GM23338 (cell line): Measurements from ENCODE around the gene OFD1. TPM values are rescaled to one million over a fixed set of nuclear protein-coding genes. Genes with fewer than 3 reads are reported as not detected.

ENCODE experiments used
- ATAC-seq: fragments of 200-7000 bp; cut with Tn5 transposase; 3 replicates; pipeline ENCODE4 v1.9.1; 2020
- DNase-seq: peaks from one replicate; pipeline ENCODE4 v3.0.0-alpha.2; 2015; ENCODE audit warnings: low spot score
- H2AFZ ChIP-seq: fragments of 200-600 bp; sonication (generic); 2 replicates; pipeline ENCODE4 v1.8.0; 2016; ENCODE audit warnings: antibody characterized with exemption, mild to moderate bottlenecking, moderate library complexity
- H3F3A ChIP-seq: fragments of 200-600 bp; sonication (generic); replicated peaks from 2 replicates; pipeline ENCODE4 v1.8.0; 2017; ENCODE audit warnings: antibody characterized with exemption, mixed run types, low read depth
- H3K27ac ChIP-seq: fragments of 200-600 bp; sonication (generic); 2 replicates; pipeline ENCODE4 v1.6.1; 2016; ENCODE audit warnings: low read depth
- H3K27me3 ChIP-seq: fragments of 200-600 bp; sonication (generic); 2 replicates; pipeline ENCODE4 v1.8.0; 2016; ENCODE audit warnings: mild to moderate bottlenecking, mixed run types, moderate library complexity; ENCODE audit not compliant: insufficient read depth
- H3K36me3 ChIP-seq: fragments of 200-600 bp; sonication (generic); 2 replicates; pipeline ENCODE4 v1.8.0; 2016; ENCODE audit warnings: mild to moderate bottlenecking; ENCODE audit not compliant: insufficient read depth
- H3K4me1 ChIP-seq: fragments of 200-600 bp; sonication (generic); 2 replicates; pipeline ENCODE4 v1.8.0; 2016; ENCODE audit warnings: mild to moderate bottlenecking, moderate library complexity; ENCODE audit not compliant: insufficient read depth
- H3K4me2 ChIP-seq: fragments of 200-600 bp; sonication (generic); 2 replicates; pipeline ENCODE4 v1.7.1; 2017; ENCODE audit warnings: mixed run types
- H3K4me3 ChIP-seq: fragments of 200-600 bp; sonication (generic); 2 replicates; pipeline ENCODE4 v1.6.1; 2016; ENCODE audit warnings: mixed run types
- H3K79me2 ChIP-seq: fragments of 200-600 bp; sonication (generic); replicated peaks from 2 replicates; pipeline ENCODE4 v1.8.0; 2017; ENCODE audit warnings: mild to moderate bottlenecking; ENCODE audit not compliant: insufficient read depth
- H3K9me2 ChIP-seq: fragments of 200-600 bp; sonication (generic); 2 replicates; pipeline ENCODE4 v1.8.0; 2017; ENCODE audit not compliant: insufficient read depth
- H4K20me1 ChIP-seq: fragments of 200-600 bp; sonication (generic); replicated peaks from 2 replicates; pipeline ENCODE4 v1.8.0; 2017; ENCODE audit warnings: mild to moderate bottlenecking; ENCODE audit not compliant: insufficient read depth
- H3K27ac Mint-ChIP-seq: 2 replicates; pipeline ENCODE4 v1.8.0; 2020; ENCODE audit warnings: inconsistent platforms, mild to moderate bottlenecking, moderate library complexity, mixed read lengths
- H3K27me3 Mint-ChIP-seq: 3 replicates; pipeline ENCODE4 v1.8.0; 2022; ENCODE audit warnings: low read depth, mild to moderate bottlenecking, moderate library complexity, mixed read lengths, inconsistent platforms; ENCODE audit not compliant: insufficient read depth, poor library complexity
- H3K36me3 Mint-ChIP-seq: 3 replicates; pipeline ENCODE4 v1.8.0; 2021; ENCODE audit warnings: low read depth, mild to moderate bottlenecking, inconsistent platforms, moderate library complexity, mixed read lengths
- H3K4me1 Mint-ChIP-seq: 3 replicates; pipeline ENCODE4 v1.8.0; 2020; ENCODE audit warnings: mild to moderate bottlenecking, inconsistent platforms, mixed read lengths
- H3K4me3 Mint-ChIP-seq: 3 replicates; pipeline ENCODE4 v1.8.0; 2021; ENCODE audit warnings: moderate library complexity, mild to moderate bottlenecking, inconsistent platforms, mixed read lengths
- H3K9me3 Mint-ChIP-seq: 3 replicates; pipeline ENCODE4 v1.8.0; 2020; ENCODE audit warnings: moderate library complexity, mild to moderate bottlenecking, inconsistent platforms, mixed read lengths
- CREB1 ChIP-seq: fragments of 250-450 bp; sonication (Bioruptor Pico); IDR thresholded peaks from 2 replicates; pipeline ENCODE4 v1.5.0; 2020; ENCODE audit warnings: low read depth, mild to moderate bottlenecking, moderate library complexity
- CTCF ChIP-seq, 2 experiments: fragments of 200-600 bp in 1 of 2; sonication (generic) in 1 of 2; conservative IDR thresholded peaks; 2 replicates each; pipeline versions ENCODE4 v1.5.1 to v1.6.1; 2016 to 2017; ENCODE audit warnings: antibody characterized with exemption in 2 of 2, low read depth in 2 of 2, mild to moderate bottlenecking in 2 of 2, moderate library complexity in 1 of 2
- ETS1 ChIP-seq: IDR thresholded peaks from 2 replicates; pipeline ENCODE4 v1.6.1; 2016; ENCODE audit warnings: antibody characterized with exemption
- EZH2 ChIP-seq: fragments of 200-600 bp; sonication (generic); IDR thresholded peaks from one replicate; pipeline ENCODE4 v1.8.0; 2017; ENCODE audit warnings: antibody characterized with exemption, mild to moderate bottlenecking, low read depth; ENCODE audit not compliant: unreplicated experiment
- EZH2phosphoT487 ChIP-seq: fragments of 200-600 bp; sonication (generic); IDR thresholded peaks from one replicate; pipeline ENCODE4 v1.8.1; 2018; ENCODE audit warnings: antibody characterized with exemption; ENCODE audit not compliant: unreplicated experiment
- JUNB ChIP-seq: IDR thresholded peaks from one replicate; pipeline ENCODE4 v1.6.1; 2016; ENCODE audit warnings: antibody characterized with exemption; ENCODE audit not compliant: unreplicated experiment
- NANOG ChIP-seq: IDR thresholded peaks from 2 replicates; pipeline ENCODE4 v1.6.1; 2016; ENCODE audit warnings: antibody characterized with exemption, borderline replicate concordance
- POLR2AphosphoS5 ChIP-seq: IDR thresholded peaks from 2 replicates; pipeline ENCODE4 v1.6.1; 2016; ENCODE audit warnings: antibody characterized with exemption, low read depth
- REST ChIP-seq: IDR thresholded peaks from one replicate; pipeline ENCODE4 v1.6.1; 2018; ENCODE audit warnings: antibody characterized with exemption; ENCODE audit not compliant: unreplicated experiment
- STAT1 ChIP-seq: IDR thresholded peaks from one replicate; pipeline ENCODE4 v1.6.1; 2016; ENCODE audit warnings: antibody characterized with exemption; ENCODE audit not compliant: unreplicated experiment
- ZNF114 ChIP-seq: fragments of 250-450 bp; sonication (Bioruptor Pico); IDR thresholded peaks from 2 replicates; pipeline ENCODE4 v1.5.0; 2020; ENCODE audit warnings: mild to moderate bottlenecking, moderate library complexity
- ZNF331 ChIP-seq: fragments of 250-450 bp; sonication (Bioruptor Pico); IDR thresholded peaks from 2 replicates; pipeline ENCODE4 v1.5.0; 2020; ENCODE audit warnings: low read depth, mild to moderate bottlenecking, moderate library complexity
- ZNF462 ChIP-seq: fragments of 250-450 bp; sonication (Bioruptor Pico); IDR thresholded peaks from 2 replicates; pipeline ENCODE4 v1.5.0; 2020; ENCODE audit warnings: mild to moderate bottlenecking, moderate library complexity
- polyA plus RNA-seq: library from polyadenylated mRNA; unstranded; fragments of >200 nt; fragmentation: Nextera tagmentation; extraction: Ambion mirVana; gene quantifications from 2 replicates; pipeline ENCODE4 v1.2.1, GENCODE V29; 2016
- total RNA-seq: library from RNA; depleted of rRNA; stranded (reverse); fragments of >200 nt; shearing (Covaris generic); gene quantifications from 2 replicates; pipeline ENCODE4 v1.2.3, GENCODE V29; 2014

Gene OFD1
- total and polyA plus RNA-seq, 2 experiments from 2014 or later: 21.2 to 55.0 TPM

- no peaks in the 10 kb centered on the region for H3K36me3 ChIP-seq
- Mint-ChIP-seq H3K36me3 (no peaks in the 10 kb centered on the region), H3K27ac (peak overlapping the region; percentile 26; the same call in 1 of the 2 replicates), H3K27me3 (peaks cover 5% of the 10 kb centered on the region), H3K9me3 (no peaks in the 10 kb centered on the region), H3K4me1 (peaks cover 27% of the 10 kb centered on the region), H3K4me3 (no peak overlapping the region)
- no peaks in the 10 kb centered on the region for H3K27me3 ChIP-seq
- no peaks in the 10 kb centered on the region for H3K9me2 ChIP-seq
- H3K79me2 ChIP-seq: peaks cover 9% of the 10 kb centered on the region; the same call in 1 of the 2 replicates
- H4K20me1 ChIP-seq: no peaks in the 10 kb centered on the region
- ATAC-seq: no peak
- H2AFZ ChIP-seq: no peak overlapping the region
- H3F3A ChIP-seq: no peaks in the 10 kb centered on the region
- TF ChIP-seq ZNF331 (CRISPR knock-in tag) (no peak), EZH2 (no peak), ETS1 (no peak), CREB1 (CRISPR knock-in tag) (no peak), EZH2phosphoT487 (no peak), ZNF114 (CRISPR knock-in tag) (no peak), JUNB (no peak), REST (no peak), CTCF (conservative IDR thresholded peaks at IDR 0.05; ENCODE audit: low read depth in 2 of 2) (no peak), ZNF462 (CRISPR knock-in tag) (no peak), NANOG (no peak), POLR2AphosphoS5 (no peak), STAT1 (no peak)
- H3K4me3 ChIP-seq: no peak overlapping the region
- no peak for DNase-seq
- no peak overlapping the region for H3K27ac ChIP-seq
- 0 out of 2 replicates have a peak, but pooled peaks cover 6% of the 10 kb centered on the region for H3K4me1 ChIP-seq
- no peak overlapping the region for H3K4me2 ChIP-seq
Measured at GRCh38 chrX:13791559-13791958, 57.0 kb downstream of the OFD1 start.
